NCI-H2171 (cell line): Measurements from ENCODE around the gene RPUSD1.
"Not testable (repeated sequence)": the region's sequence is repeated elsewhere in the genome, so short reads cannot be mapped to it uniquely, and the experiment has no call there.

ENCODE experiments used
- DNase-seq: peaks from one replicate; lab custom pipeline; 2025; lab: John Stamatoyannopoulos, UW

RPUSD1 gene

GRCh38 chr16:787978-788398, at the start of gene RPUSD1:
RPUSD1 (minus strand) TSS chr16:788381; CDS start chr16:787737, 644 bp downstream.
- no peak for DNase-seq

- not testable (repeated sequence) for DNase-seq
Observed at GRCh38 chr16:836822-837221, 48.6 kb upstream of the RPUSD1 start.

- no peak for DNase-seq
Observed at GRCh38 chr16:836221-836620, 48.0 kb upstream of the RPUSD1 start.

GRCh38 chr16:835373-835772, 47.2 kb upstream of the RPUSD1 start:
- no peak for DNase-seq

- no peak for DNase-seq
Observed at GRCh38 chr16:833411-833810, 45.2 kb upstream of the RPUSD1 start.

- no peak for DNase-seq
Observed at GRCh38 chr16:832652-833336, 44.6 kb upstream of the RPUSD1 start.

- DNase-seq = no peak
Observed at GRCh38 chr16:831571-832413, 43.6 kb upstream of the RPUSD1 start.

- DNase-seq = no peak
Observed at GRCh38 chr16:830871-831570, 42.8 kb upstream of the RPUSD1 start.

- no peak for DNase-seq
Observed at GRCh38 chr16:830107-830870, 42.1 kb upstream of the RPUSD1 start.

- no peak for DNase-seq
Observed at GRCh38 chr16:828891-829290, 40.7 kb upstream of the RPUSD1 start.

- DNase-seq = no peak
Observed at GRCh38 chr16:827513-827912, 39.3 kb upstream of the RPUSD1 start.

- peak; percentile 64 for DNase-seq
Observed at GRCh38 chr16:825341-826061, 37.3 kb upstream of the RPUSD1 start.

GRCh38 chr16:824601-825000, 36.4 kb upstream of the RPUSD1 start:
- no peak for DNase-seq

- DNase-seq = no peak
Observed at GRCh38 chr16:824194-824593, 36.0 kb upstream of the RPUSD1 start.

- no peak for DNase-seq
Observed at GRCh38 chr16:822909-823297, 34.7 kb upstream of the RPUSD1 start.

GRCh38 chr16:822174-822908, 34.2 kb upstream of the RPUSD1 start:
- no peak for DNase-seq

- no peak for DNase-seq
Observed at GRCh38 chr16:821751-822150, 33.6 kb upstream of the RPUSD1 start.

GRCh38 chr16:820748-821147, 32.6 kb upstream of the RPUSD1 start:
- no peak for DNase-seq

- not testable (repeated sequence) for DNase-seq
Observed at GRCh38 chr16:820044-820408, 31.8 kb upstream of the RPUSD1 start.

GRCh38 chr16:819336-820043, 31.3 kb upstream of the RPUSD1 start:
- no peak for DNase-seq
